GM23248 (cell line): Measurements from ENCODE around the gene VPS52.

Source experiments
- EZH2 ChIP-seq: fragments of 200-600 bp; sonication (generic); IDR thresholded peaks from 2 replicates; pipeline ENCODE4 v1.6.1; 2018; ENCODE audit warnings: antibody characterized with exemption, mild to moderate bottlenecking; ENCODE audit not compliant: insufficient read depth, poor library complexity, severe bottlenecking
- EZH2phosphoT487 ChIP-seq: fragments of 200-600 bp; sonication (generic); IDR thresholded peaks from 2 replicates; pipeline ENCODE4 v1.6.1; 2018; ENCODE audit warnings: antibody characterized with exemption, moderate library complexity, mild to moderate bottlenecking, low read depth; ENCODE audit not compliant: insufficient read depth

GRCh38 chr6:33294086-33294823 is 22.6 kb upstream of the VPS52 start:
- TF ChIP-seq EZH2 (no peak), EZH2phosphoT487 (no peak)
